Fibroblast of the aortic adventitia (primary cell): ENCODE measurements around the gene GSG1L2. TPM values are rescaled to one million over a fixed set of nuclear protein-coding genes. Genes with fewer than 3 reads are reported as not detected.

Experiments used
- DNase-seq: peaks from one replicate; pipeline ENCODE4 v3.0.0-alpha.2; 2010; ENCODE audit warnings: low read depth
- H3K4me3 ChIP-seq: 2 replicates; pipeline ENCODE4 v1.5.1; 2011; ENCODE audit warnings: low read depth, mild to moderate bottlenecking, control low read depth, low read length, moderate library complexity
- CTCF ChIP-seq: IDR thresholded peaks from 2 replicates; pipeline ENCODE4 v1.5.1; 2011; ENCODE audit warnings: mild to moderate bottlenecking, low read length, control low read depth, inconsistent platforms; ENCODE audit not compliant: insufficient read depth
- total RNA-seq: library from RNA; depleted of rRNA; stranded (reverse); fragments of >200 nt; gene quantifications from 2 replicates; pipeline ENCODE4 v1.2.3, GENCODE V29; 2012; ENCODE audit warnings: low replicate concordance

Gene GSG1L2
- total RNA-seq, 1 donor = not detected

- H3K4me3 ChIP-seq = no peak overlapping the region
- no peak for TF ChIP-seq CTCF
- no peak for DNase-seq
These were observed 20.4 kb downstream of the GSG1L2 start for GRCh38 chr17:9801505-9801904.

GRCh38 chr17:9798724-9799123 lies 23.2 kb downstream of the GSG1L2 start:
- no peak for TF ChIP-seq CTCF
- no peak for DNase-seq
- no peak overlapping the region for H3K4me3 ChIP-seq

GRCh38 chr17:9798008-9798407 lies 23.9 kb downstream of the GSG1L2 start:
- no peak for DNase-seq

GRCh38 chr17:9792181-9792840 lies 29.6 kb downstream of the GSG1L2 start:
- no peak for TF ChIP-seq CTCF
- DNase-seq = no peak
- H3K4me3 ChIP-seq = no peak overlapping the region

More at GRCh38 chr17:9798008-9798407, 23.9 kb downstream of the GSG1L2 start:
- no peak overlapping the region for H3K4me3 ChIP-seq
- TF ChIP-seq CTCF = no peak

GRCh38 chr17:9790889-9791876 lies 30.7 kb downstream of the GSG1L2 start, which contains the start of gene DHRS7C:
Gene DHRS7C, minus strand, starts transcription at chr17:9791592. Its CDS starts 308 bp downstream, at chr17:9791284.
- no peak for DNase-seq
- no peak within 1 kb of the TSS for H3K4me3 ChIP-seq
- TF ChIP-seq CTCF = no peak

GRCh38 chr17:9790316-9790715 lies 31.6 kb downstream of the GSG1L2 start:
- DNase-seq = no peak
- H3K4me3 ChIP-seq = no peak overlapping the region

More at GRCh38 chr17:9790316-9790715, 31.6 kb downstream of the GSG1L2 start:
- TF ChIP-seq CTCF = no peak
